Trophoblast cell (in vitro differentiated cells and primary cell): ENCODE measurements around the gene LIPG.

ENCODE experiments used
- DNase-seq, 2 donors: peaks; one replicate each; pipeline ENCODE4 v3.0.0-alpha.2; 2016
- H2AFZ ChIP-seq: 2 replicates; pipeline ENCODE4 v1.6.1; 2013; ENCODE audit warnings: low read length, moderate library complexity, mild to moderate bottlenecking; ENCODE audit not compliant: insufficient read depth, poor library complexity
- H2AK5ac ChIP-seq: 2 replicates; pipeline ENCODE4 v1.6.1; 2013; ENCODE audit warnings: mild to moderate bottlenecking, low read length
- H2BK120ac ChIP-seq: 2 replicates; pipeline ENCODE4 v1.6.1; 2013; ENCODE audit warnings: low read length, mild to moderate bottlenecking, moderate library complexity; ENCODE audit not compliant: insufficient read depth, poor library complexity
- H2BK12ac ChIP-seq: 2 replicates; pipeline ENCODE4 v1.6.1; 2013; ENCODE audit warnings: mild to moderate bottlenecking, low read length, moderate library complexity
- H2BK5ac ChIP-seq: 2 replicates; pipeline ENCODE4 v1.6.1; 2013; ENCODE audit warnings: low read length, low read depth, moderate library complexity, mild to moderate bottlenecking; ENCODE audit not compliant: poor library complexity
- H3K14ac ChIP-seq: 2 replicates; pipeline ENCODE4 v1.6.1; 2013; ENCODE audit warnings: mild to moderate bottlenecking, low read length
- H3K18ac ChIP-seq: 2 replicates; pipeline ENCODE4 v1.6.1; 2013; ENCODE audit warnings: mild to moderate bottlenecking, low read length
- H3K23ac ChIP-seq: 2 replicates; pipeline ENCODE4 v1.6.1; 2013; ENCODE audit warnings: low read length
- H3K27ac ChIP-seq: 2 replicates; pipeline ENCODE4 v1.5.1; 2013; ENCODE audit warnings: low read depth, mild to moderate bottlenecking, inconsistent platforms, low read length, moderate library complexity
- H3K27me3 ChIP-seq: 2 replicates; pipeline ENCODE4 v1.6.1; 2013; ENCODE audit warnings: inconsistent platforms, mild to moderate bottlenecking, low read length, moderate library complexity; ENCODE audit not compliant: insufficient read depth
- H3K36me3 ChIP-seq, 2 experiments: 1 replicate in 1 of 2; 2 replicates in 1 of 2; pipeline ENCODE4 v1.6.1; 2013; ENCODE audit warnings: low read length in 2 of 2, mild to moderate bottlenecking in 2 of 2, moderate library complexity in 1 of 2; ENCODE audit not compliant: insufficient read depth in 2 of 2, control insufficient read depth in 1 of 2
- H3K4ac ChIP-seq: 2 replicates; pipeline ENCODE4 v1.6.1; 2013; ENCODE audit warnings: low read depth, mild to moderate bottlenecking, low read length, moderate library complexity
- H3K4me1 ChIP-seq, 2 experiments: 1 replicate in 1 of 2; 2 replicates in 1 of 2; pipeline ENCODE4 v1.6.1; 2013; ENCODE audit warnings: low read length in 2 of 2, mild to moderate bottlenecking in 2 of 2, moderate library complexity in 1 of 2; ENCODE audit not compliant: insufficient read depth in 2 of 2, control insufficient read depth in 1 of 2
- H3K4me2 ChIP-seq: 2 replicates; pipeline ENCODE4 v1.6.1; 2013; ENCODE audit warnings: inconsistent platforms, mild to moderate bottlenecking, low read length, moderate library complexity
- H3K4me3 ChIP-seq: 2 replicates; pipeline ENCODE4 v1.5.1; 2013; ENCODE audit warnings: mild to moderate bottlenecking, low read depth, low read length, inconsistent platforms
- H3K79me1 ChIP-seq: one replicate; pipeline ENCODE4 v1.6.1; 2013; ENCODE audit warnings: low read length
- H3K79me2 ChIP-seq: 2 replicates; pipeline ENCODE4 v1.6.1; 2013; ENCODE audit warnings: low read length, mild to moderate bottlenecking; ENCODE audit not compliant: control insufficient read depth, insufficient read depth, poor library complexity
- H3K9ac ChIP-seq: 2 replicates; pipeline ENCODE4 v1.6.1; 2013; ENCODE audit warnings: mild to moderate bottlenecking, low read length
- H3K9me3 ChIP-seq: 2 replicates; pipeline ENCODE4 v1.6.1; 2013; ENCODE audit warnings: low read depth, mild to moderate bottlenecking, control low read depth, inconsistent platforms, low read length; ENCODE audit not compliant: insufficient read depth
- H4K12ac ChIP-seq: 2 replicates; pipeline ENCODE4 v1.6.1; 2013; ENCODE audit warnings: low read depth, mild to moderate bottlenecking, low read length, moderate library complexity
- H4K8ac ChIP-seq: 2 replicates; pipeline ENCODE4 v1.6.1; 2013; ENCODE audit warnings: low read depth, mild to moderate bottlenecking, low read length, moderate library complexity
- H4K91ac ChIP-seq: one replicate; pipeline ENCODE4 v1.6.1; 2013; ENCODE audit warnings: low read depth, mild to moderate bottlenecking, low read length, moderate library complexity
- WGBS: extraction: QIAGEN DNeasy Blood & Tissue Kit; methylation state at CpG from one replicate; pipeline ENCODE4 v1.1.7; 2013; ENCODE audit warnings: missing lambda C conversion rate; ENCODE audit not compliant: insufficient read length, insufficient coverage; ENCODE audit errors: extremely low coverage; 5-methylcytosine and 5-hydroxymethylcytosine counted together

The LIPG gene

DNA sequence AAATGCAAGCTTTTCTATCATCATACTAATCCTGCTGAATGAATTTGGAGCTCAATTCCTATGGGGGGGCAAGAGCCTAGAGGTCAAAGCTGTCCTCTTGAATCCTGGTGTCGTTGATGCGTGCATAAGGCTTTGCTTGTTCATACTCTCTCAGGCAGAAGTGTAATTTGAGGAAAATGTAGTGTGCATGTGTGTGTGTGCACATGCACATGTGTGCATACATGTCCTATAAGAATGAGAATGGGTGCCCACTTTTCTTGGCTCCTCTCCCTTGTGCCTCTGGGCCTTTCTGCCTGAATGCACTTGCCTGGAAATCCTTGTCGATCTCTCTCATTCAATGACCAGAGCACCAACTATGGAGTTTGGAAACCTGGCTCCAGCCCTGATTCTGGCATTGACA, 46.3 kb upstream of the LIPG start:
- no peak overlapping the region for H3K27ac ChIP-seq
- no peak overlapping the region for H2AFZ ChIP-seq
- H2BK120ac ChIP-seq = no peak overlapping the region
- no peak overlapping the region for H3K18ac ChIP-seq
- H2BK5ac ChIP-seq = no peak overlapping the region
- no peaks in the 10 kb centered on the region for H3K79me2 ChIP-seq
- H3K14ac ChIP-seq = no peak overlapping the region
- H3K9me3 ChIP-seq = no peaks in the 10 kb centered on the region
- H3K79me1 ChIP-seq = no peaks in the 10 kb centered on the region
- no peak overlapping the region for H3K4ac ChIP-seq
- H3K36me3 ChIP-seq = no peaks in the 10 kb centered on the region
- no peak overlapping the region for H3K23ac ChIP-seq
- H4K91ac ChIP-seq = no peak overlapping the region
- H2AK5ac ChIP-seq = no peak overlapping the region
- DNase-seq = no peak
- H3K4me1 ChIP-seq = peaks cover 0 to 3% of the 10 kb centered on the region in 2 experiments
- H3K27me3 ChIP-seq = no peaks in the 10 kb centered on the region
- no peak overlapping the region for H2BK12ac ChIP-seq
- no peak overlapping the region for H3K4me3 ChIP-seq
- no peak overlapping the region for H4K12ac ChIP-seq
- no peak overlapping the region for H3K4me2 ChIP-seq
- no peak overlapping the region for H3K9ac ChIP-seq
- WGBS = no CpG with 5 or more reads among the region's 3 CpGs
- no peak overlapping the region for H4K8ac ChIP-seq

DNA sequence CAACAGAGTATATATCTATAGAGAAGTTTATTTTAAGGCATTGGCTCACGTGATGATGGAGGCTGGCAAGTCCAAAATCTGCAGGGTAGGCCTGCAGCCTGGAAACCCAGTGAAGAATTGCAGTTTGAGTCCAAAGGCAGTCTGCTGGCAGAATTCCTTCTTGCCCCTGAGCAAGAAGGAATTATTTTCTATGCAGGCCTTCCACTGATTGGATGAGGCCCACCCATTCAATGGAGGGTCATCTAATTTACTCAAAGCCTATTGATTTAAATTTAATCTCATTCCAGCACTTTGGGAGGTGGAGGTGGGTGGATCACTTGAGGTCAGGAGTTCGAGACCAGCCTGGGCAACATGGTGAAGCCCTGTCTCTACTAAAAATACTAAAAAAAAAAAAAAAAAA, 44.4 kb upstream of the LIPG start:
- Histone ChIP-seq H3K4me3 (no peak overlapping the region), H4K12ac (no peak overlapping the region), H2AFZ (no peak overlapping the region), H2AK5ac (no peak overlapping the region), H2BK12ac (no peak overlapping the region), H3K4me1 (peaks cover 0 to 3% of the 10 kb centered on the region in 2 experiments), H2BK120ac (no peak overlapping the region), H4K91ac (no peak overlapping the region), H3K79me1 (no peaks in the 10 kb centered on the region), H3K9me3 (no peaks in the 10 kb centered on the region), H3K4ac (no peak overlapping the region), H3K27ac (no peak overlapping the region), H4K8ac (no peak overlapping the region), H3K23ac (no peak overlapping the region), H2BK5ac (no peak overlapping the region), H3K4me2 (no peak overlapping the region), H3K27me3 (no peaks in the 10 kb centered on the region), H3K14ac (no peak overlapping the region), H3K79me2 (no peaks in the 10 kb centered on the region), H3K9ac (no peak overlapping the region), H3K18ac (no peak overlapping the region), H3K36me3 (no peaks in the 10 kb centered on the region)
- no peak for DNase-seq
- whole genome bisulfite sequencing = no CpG with 5 or more reads among the region's 2 CpGs

- H3K36me3 ChIP-seq = no peaks in the 10 kb centered on the region
- H3K4me3 ChIP-seq = no peak overlapping the region
- H3K79me2 ChIP-seq = no peaks in the 10 kb centered on the region
- no peak overlapping the region for H3K4me2 ChIP-seq
- H4K12ac ChIP-seq = no peak overlapping the region
- no peak overlapping the region for H3K4ac ChIP-seq
- peak in 1 of 2 donors; percentile 43 for DNase-seq
- H2BK120ac ChIP-seq = no peak overlapping the region
- no peak overlapping the region for H2BK5ac ChIP-seq
- H3K79me1 ChIP-seq = no peaks in the 10 kb centered on the region
- H3K27ac ChIP-seq = no peak overlapping the region
- H2AK5ac ChIP-seq = no peak overlapping the region
- no CpG with 5 or more reads among the region's 10 CpGs for WGBS
- H3K9me3 ChIP-seq = no peaks in the 10 kb centered on the region
- H3K9ac ChIP-seq = no peak overlapping the region
- peaks cover under 1 to 3% of the 10 kb centered on the region in 2 experiments for H3K4me1 ChIP-seq
- H3K27me3 ChIP-seq = no peaks in the 10 kb centered on the region
- H2BK12ac ChIP-seq = no peak overlapping the region
- H4K91ac ChIP-seq = no peak overlapping the region
- H3K23ac ChIP-seq = no peak overlapping the region
- H3K14ac ChIP-seq = no peak overlapping the region
- no peak overlapping the region for H3K18ac ChIP-seq
- H4K8ac ChIP-seq = no peak overlapping the region
- no peak overlapping the region for H2AFZ ChIP-seq
Observed at GRCh38 chr18:49519101-49519971, 42.5 kb upstream of the LIPG start.

DNA sequence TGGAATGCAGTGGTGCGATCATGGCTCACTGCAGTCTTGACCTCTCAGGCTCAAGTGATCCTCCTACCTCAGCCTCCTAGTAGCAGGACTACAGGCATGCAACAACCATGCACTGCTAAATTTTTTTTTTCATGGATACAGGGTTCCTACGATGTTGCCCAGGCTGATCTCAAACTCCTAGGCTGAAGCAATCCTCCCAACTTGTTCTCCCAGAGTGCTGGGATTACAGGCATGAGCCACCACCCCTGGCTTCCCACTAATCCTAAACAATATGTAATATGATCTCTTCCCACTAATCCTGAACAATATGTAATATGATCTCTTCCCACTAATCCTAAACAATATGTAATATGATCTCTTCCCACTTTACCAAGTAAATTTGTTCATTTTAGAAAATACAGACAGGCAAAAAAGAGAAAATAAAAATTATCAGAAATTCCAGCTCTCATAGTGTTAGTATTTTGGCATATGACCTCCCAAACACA, 41.2 kb upstream of the LIPG start:
- Histone ChIP-seq H3K18ac (no peak overlapping the region), H4K8ac (no peak overlapping the region)
- no CpG with 5 or more reads among the region's 2 CpGs for WGBS

More for the DNA sequence above, 41.2 kb upstream of the LIPG start:
- Histone ChIP-seq H4K91ac (no peak overlapping the region), H2BK12ac (no peak overlapping the region), H3K27ac (no peak overlapping the region), H3K79me2 (no peaks in the 10 kb centered on the region), H3K27me3 (no peaks in the 10 kb centered on the region), H3K14ac (no peak overlapping the region), H3K9me3 (no peaks in the 10 kb centered on the region), H3K36me3 (no peaks in the 10 kb centered on the region), H3K9ac (no peak overlapping the region), H3K4me2 (no peak overlapping the region), H2BK120ac (no peak overlapping the region), H3K4me3 (no peak overlapping the region), H2BK5ac (no peak overlapping the region), H2AK5ac (no peak overlapping the region), H3K4ac (no peak overlapping the region), H3K4me1 (peaks cover 3% of the 10 kb centered on the region in 2 experiments), H4K12ac (no peak overlapping the region), H3K79me1 (no peaks in the 10 kb centered on the region), H2AFZ (no peak overlapping the region), H3K23ac (no peak overlapping the region)
- DNase-seq = peak; percentile 54 to 77
